Brain microvascular endothelial cell (primary cell): ENCODE results near the gene SEZ6.

Source experiments
- DNase-seq: peaks from one replicate; pipeline ENCODE4 v3.0.0-alpha.2; 2020
- H3K27ac ChIP-seq: fragments of 250-450 bp; sonication (Bioruptor Pico); 2 replicates; pipeline ENCODE4 v1.5.1; 2020; ENCODE audit warnings: mild to moderate bottlenecking, moderate library complexity
- H3K27me3 ChIP-seq: fragments of 250-450 bp; sonication (Bioruptor Pico); replicated peaks from 2 replicates; pipeline ENCODE4 v1.5.1; 2020; ENCODE audit warnings: mild to moderate bottlenecking
- H3K36me3 ChIP-seq: fragments of 250-450 bp; sonication (Bioruptor Pico); replicated peaks from 2 replicates; pipeline ENCODE4 v1.5.1; 2020; ENCODE audit warnings: mild to moderate bottlenecking
- H3K4me3 ChIP-seq: 2 replicates; pipeline ENCODE4 v1.5.1; 2011; ENCODE audit warnings: low read depth, mild to moderate bottlenecking, control low read depth, low read length, moderate library complexity
- in situ Hi-C: cut with HindIII; loops from 2 replicates; pipeline ENCODE4 v1.10.0; 2017; ENCODE audit warnings: low sequenced_read_pairs, low pct_ligation_motif_present
- TF ChIP-seq, protein P1 (sequence below): IDR thresholded peaks from 2 replicates; pipeline ENCODE4 v1.5.1; 2011; ENCODE audit warnings: low read depth, mild to moderate bottlenecking, moderate library complexity, low read length, control low read depth, inconsistent platforms; ENCODE audit errors: missing control alignments

Gene SEZ6

DNA sequence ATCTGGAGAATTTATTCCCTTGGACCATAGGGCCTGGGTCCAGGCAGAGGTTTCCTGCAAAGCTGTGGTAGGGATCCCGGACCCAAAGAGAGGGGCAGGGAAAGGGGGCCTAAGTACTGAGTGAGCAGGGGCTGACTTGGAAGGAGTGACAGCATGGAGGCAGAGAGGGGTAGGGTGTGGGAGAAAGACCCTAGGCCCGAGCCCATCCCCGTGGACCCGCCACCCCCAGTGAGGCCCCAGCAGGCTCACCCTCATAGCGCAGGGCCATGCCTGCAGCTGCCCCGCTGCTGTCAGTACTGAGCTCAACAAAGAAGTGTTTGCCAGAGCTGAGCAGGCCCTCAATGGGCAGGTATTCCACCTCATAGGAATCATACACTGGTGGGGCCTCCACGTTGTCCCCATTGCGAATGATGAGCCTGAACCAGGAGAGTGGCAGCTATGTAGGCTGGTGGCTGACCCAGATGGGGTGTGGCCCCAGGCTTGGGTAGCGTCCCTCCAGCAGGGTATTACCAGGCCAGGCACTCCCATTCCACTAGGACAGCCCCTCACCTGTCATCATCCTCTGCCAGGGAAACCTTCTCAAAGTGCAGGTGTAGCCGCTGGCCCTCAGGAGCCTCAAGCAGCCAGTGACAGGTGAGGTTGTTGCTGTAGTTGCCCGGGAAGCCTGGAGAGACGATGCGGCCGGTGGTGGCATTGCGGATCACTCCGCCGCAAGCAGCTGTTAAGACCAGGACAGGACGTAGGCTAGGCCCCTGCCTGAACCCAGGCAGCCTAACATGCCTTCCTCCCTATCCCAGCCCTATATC lies 45.4 kb downstream of the SEZ6 start:
- Histone ChIP-seq H3K4me3 (no peak overlapping the region), H3K36me3 (no peaks in the 10 kb centered on the region), H3K27me3 (peaks cover 2% of the 10 kb centered on the region), H3K27ac (no peak overlapping the region)
- TF ChIP-seq, protein P1, sequence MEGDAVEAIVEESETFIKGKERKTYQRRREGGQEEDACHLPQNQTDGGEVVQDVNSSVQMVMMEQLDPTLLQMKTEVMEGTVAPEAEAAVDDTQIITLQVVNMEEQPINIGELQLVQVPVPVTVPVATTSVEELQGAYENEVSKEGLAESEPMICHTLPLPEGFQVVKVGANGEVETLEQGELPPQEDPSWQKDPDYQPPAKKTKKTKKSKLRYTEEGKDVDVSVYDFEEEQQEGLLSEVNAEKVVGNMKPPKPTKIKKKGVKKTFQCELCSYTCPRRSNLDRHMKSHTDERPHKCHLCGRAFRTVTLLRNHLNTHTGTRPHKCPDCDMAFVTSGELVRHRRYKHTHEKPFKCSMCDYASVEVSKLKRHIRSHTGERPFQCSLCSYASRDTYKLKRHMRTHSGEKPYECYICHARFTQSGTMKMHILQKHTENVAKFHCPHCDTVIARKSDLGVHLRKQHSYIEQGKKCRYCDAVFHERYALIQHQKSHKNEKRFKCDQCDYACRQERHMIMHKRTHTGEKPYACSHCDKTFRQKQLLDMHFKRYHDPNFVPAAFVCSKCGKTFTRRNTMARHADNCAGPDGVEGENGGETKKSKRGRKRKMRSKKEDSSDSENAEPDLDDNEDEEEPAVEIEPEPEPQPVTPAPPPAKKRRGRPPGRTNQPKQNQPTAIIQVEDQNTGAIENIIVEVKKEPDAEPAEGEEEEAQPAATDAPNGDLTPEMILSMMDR, result no peak
- in situ Hi-C loops, result no loop called here
- DNase-seq, result no peak

DNA sequence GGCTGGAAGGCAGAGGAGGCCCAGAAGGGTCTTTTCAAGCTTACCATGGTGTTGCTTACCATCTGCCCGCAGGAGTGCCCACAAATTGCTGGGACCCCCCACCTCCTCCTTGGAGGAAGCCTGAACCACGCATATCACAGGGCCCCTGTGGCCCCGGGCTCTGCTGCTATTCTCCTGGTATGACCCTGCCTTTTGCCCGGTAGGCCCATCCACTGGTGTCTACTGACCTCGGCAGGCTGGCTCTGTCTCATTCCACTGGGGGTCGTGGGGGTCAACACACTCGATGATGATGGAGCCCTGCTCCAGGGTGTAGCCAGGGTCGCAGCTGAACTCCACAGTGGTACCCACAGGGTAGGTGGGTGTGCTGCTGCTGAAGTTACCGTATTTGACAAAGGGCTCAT lies 46.4 kb downstream of the SEZ6 start:
- Histone ChIP-seq H3K36me3 (no peaks in the 10 kb centered on the region), H3K27me3 (peaks cover 2% of the 10 kb centered on the region), H3K4me3 (no peak overlapping the region), H3K27ac (no peak overlapping the region)
- in situ Hi-C loops, result no loop called here
- TF ChIP-seq, protein P1, result no peak
- DNase-seq, result no peak

DNA sequence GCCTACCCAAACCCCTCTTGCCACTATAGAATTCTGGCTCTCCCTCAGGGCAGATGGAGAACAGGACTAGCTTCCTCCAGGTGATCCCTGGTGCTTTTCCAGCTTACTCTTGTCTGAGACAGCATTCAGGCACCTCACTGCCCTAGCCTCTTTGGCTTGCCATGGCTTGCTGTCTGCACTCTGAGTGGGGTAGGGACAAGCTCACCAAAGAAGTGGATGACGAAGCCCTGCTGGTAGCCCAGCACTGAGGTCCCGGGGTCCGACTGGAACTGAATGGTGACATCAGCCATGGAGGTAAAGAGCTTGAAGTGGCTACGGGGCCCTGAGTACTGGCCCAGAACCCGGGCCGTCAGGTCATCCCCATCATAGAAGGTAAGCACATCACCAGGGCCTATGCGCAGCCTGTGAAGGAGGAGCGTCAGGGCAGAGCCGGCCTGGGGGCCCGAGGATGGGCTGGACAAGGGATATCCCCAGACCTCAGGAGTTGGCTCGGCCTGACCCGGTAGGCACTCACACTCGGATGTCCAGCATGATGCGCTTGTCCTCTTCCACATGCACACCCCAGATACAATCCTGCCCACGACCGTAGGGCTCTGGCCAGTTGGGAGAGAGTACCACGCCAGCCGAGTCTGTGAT lies 46.9 kb downstream of the SEZ6 start:
- no peaks in the 10 kb centered on the region for H3K36me3 ChIP-seq
- TF ChIP-seq, protein P1, result no peak
- peaks cover 2% of the 10 kb centered on the region for H3K27me3 ChIP-seq
- H3K4me3 ChIP-seq, result no peak overlapping the region
- DNase-seq, result no peak
- no peak overlapping the region for H3K27ac ChIP-seq
- in situ Hi-C loops, result no loop called here

DNA sequence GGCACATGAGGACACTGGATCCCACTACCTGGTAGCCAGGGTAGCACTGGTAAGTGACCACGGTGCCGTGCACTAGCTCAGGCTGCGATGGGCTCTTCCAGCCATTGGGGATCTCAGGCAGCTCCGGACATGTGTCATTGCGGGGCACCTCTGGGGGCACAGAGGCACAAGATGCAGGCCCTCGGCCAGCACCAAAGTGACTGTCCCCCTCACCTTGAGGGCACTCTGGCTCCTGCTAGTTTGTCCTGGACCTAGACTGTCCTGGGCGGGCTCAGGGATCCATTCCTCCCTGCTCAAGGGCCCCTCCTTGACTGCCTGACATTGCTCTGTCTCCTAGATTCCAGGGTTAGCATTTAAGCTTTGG lies 47.9 kb downstream of the SEZ6 start:
- DNase-seq, result no peak
- in situ Hi-C loops, result no loop called here
- Histone ChIP-seq H3K36me3 (no peaks in the 10 kb centered on the region), H3K27ac (no peak overlapping the region), H3K27me3 (no peaks in the 10 kb centered on the region), H3K4me3 (no peak overlapping the region)
- TF ChIP-seq, protein P1, result no peak

DNA sequence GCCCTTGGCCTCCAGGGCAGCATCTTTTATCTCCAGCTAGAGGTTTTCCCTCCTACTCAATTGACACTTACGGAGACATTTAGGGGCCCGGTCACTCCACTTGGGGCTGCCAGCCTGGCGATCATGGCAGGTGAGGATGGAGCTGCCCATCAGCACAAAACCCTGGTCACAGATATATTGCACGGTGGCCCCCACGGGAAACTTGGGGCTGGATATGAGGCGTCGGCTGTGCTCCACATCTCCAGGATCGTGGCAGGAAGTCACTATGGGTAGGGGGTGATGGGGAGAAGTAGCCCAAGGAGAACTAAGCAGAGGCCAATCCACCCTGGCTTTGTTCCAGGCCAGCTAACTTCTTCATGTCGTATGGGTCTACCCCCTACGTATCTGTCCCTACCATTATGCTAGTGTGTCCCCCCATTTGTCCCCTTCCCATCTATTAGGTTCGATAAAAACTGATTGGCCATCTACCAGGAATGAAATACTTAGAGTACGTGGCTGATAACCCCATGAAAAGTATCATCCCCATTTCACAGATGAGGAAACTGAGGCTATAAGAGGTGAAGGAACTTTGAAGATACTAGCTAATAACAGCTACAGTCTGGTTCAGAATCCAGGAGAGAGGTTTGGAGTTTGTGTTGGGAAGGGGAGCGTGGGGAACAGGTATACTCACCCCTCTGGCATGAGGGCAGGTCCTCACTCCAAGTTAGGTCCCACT lies 48.4 kb downstream of the SEZ6 start:
- in situ Hi-C loops, result no loop called here
- DNase-seq, result no peak
- H3K4me3 ChIP-seq, result no peak overlapping the region
- H3K36me3 ChIP-seq, result no peaks in the 10 kb centered on the region
- no peaks in the 10 kb centered on the region for H3K27me3 ChIP-seq
- no peak overlapping the region for H3K27ac ChIP-seq
- TF ChIP-seq, protein P1, result no peak
